ENCODE data around the gene RBM18.

RBM18 gene

GRCh38 chr9:122234022-122234748 is 30.5 kb downstream of the RBM18 start:
- Histone ChIP-seq H3K27me3 (ENCODE audit: low read length) (no peaks in the 10 kb centered on the region), H3K4me3 (ENCODE audit: insufficient read depth, low read length, poor library complexity, severe bottlenecking) (no peak overlapping the region), H4K20me1 (ENCODE audit: low read depth, low read length) (no peaks in the 10 kb centered on the region), H3F3A (ENCODE audit: insufficient read depth) (no peaks in the 10 kb centered on the region), H3K27ac (ENCODE audit: low read depth, low read length) (no peak overlapping the region), H3K9me3 (ENCODE audit: insufficient read depth, low read length) (no peaks in the 10 kb centered on the region), H3K36me3 (ENCODE audit: low read length) (no peaks in the 10 kb centered on the region), H2AFZ (ENCODE audit: low read depth, low read length, severe bottlenecking) (no peak overlapping the region), H3K9ac (ENCODE audit: low read length) (no peak overlapping the region), H3K9me2 (replicated peaks; ENCODE audit: insufficient read depth, low read length) (no peaks in the 10 kb centered on the region), H3K79me2 (ENCODE audit: insufficient read depth, low read length) (no peaks in the 10 kb centered on the region), H3K4me2 (ENCODE audit: low read depth, low read length, poor library complexity, severe bottlenecking) (no peak overlapping the region)
- TF ChIP-seq EZH2phosphoT487 (conservative IDR thresholded peaks at IDR 0.05; ENCODE audit: low read length) = no peak
- TF ChIP-seq CTCF (IDR thresholded peaks at IDR 0.05; ENCODE audit: insufficient read depth, low read length, poor library complexity, severe bottlenecking) = no peak

- H4K20me1 ChIP-seq (ENCODE audit: low read depth, low read length) = no peaks in the 10 kb centered on the region
- H3K79me2 ChIP-seq (ENCODE audit: insufficient read depth, low read length) = no peaks in the 10 kb centered on the region
- H3F3A ChIP-seq (ENCODE audit: insufficient read depth) = no peaks in the 10 kb centered on the region
- no peaks in the 10 kb centered on the region for H3K27me3 ChIP-seq (ENCODE audit: low read length)
- no peaks in the 10 kb centered on the region for H3K36me3 ChIP-seq (ENCODE audit: low read length)
- no peak overlapping the region for H3K4me3 ChIP-seq (ENCODE audit: insufficient read depth, low read length, poor library complexity, severe bottlenecking)
- no peak overlapping the region for H3K27ac ChIP-seq (ENCODE audit: low read depth, low read length)
- H2AFZ ChIP-seq (ENCODE audit: low read depth, low read length, severe bottlenecking) = no peak overlapping the region
- TF ChIP-seq CTCF (IDR thresholded peaks at IDR 0.05; ENCODE audit: insufficient read depth, low read length, poor library complexity, severe bottlenecking) (no peak), EZH2phosphoT487 (conservative IDR thresholded peaks at IDR 0.05; ENCODE audit: low read length) (no peak)
- H3K9ac ChIP-seq (ENCODE audit: low read length) = no peak overlapping the region
- H3K9me2 ChIP-seq (replicated peaks; ENCODE audit: insufficient read depth, low read length) = no peaks in the 10 kb centered on the region
- H3K9me3 ChIP-seq (ENCODE audit: insufficient read depth, low read length) = no peaks in the 10 kb centered on the region
- H3K4me2 ChIP-seq (ENCODE audit: low read depth, low read length, poor library complexity, severe bottlenecking) = no peak overlapping the region
These were observed 31.8 kb downstream of the RBM18 start for GRCh38 chr9:122232796-122233306.

DNA sequence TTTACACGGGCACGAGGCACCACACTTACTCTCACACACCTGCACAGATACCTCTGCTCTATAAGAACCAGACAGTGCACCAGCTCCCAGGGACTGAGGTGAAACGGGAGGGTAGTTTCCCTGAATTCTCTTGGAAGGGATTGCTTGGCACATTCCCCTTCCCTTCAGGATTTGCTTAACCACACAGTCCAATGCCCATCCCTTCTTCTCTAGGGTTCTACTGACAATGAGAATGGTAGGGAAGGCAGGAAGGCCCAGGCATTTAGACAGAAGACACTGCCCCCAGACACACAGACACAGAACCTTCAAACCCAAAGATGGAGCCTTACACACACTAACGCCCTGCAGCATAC is 35.2 kb downstream of the RBM18 start:
- Histone ChIP-seq H3K27me3 (ENCODE audit: low read length) (no peaks in the 10 kb centered on the region), H2AFZ (ENCODE audit: low read depth, low read length, severe bottlenecking) (no peak overlapping the region), H3F3A (ENCODE audit: insufficient read depth) (no peaks in the 10 kb centered on the region), H3K79me2 (ENCODE audit: insufficient read depth, low read length) (no peaks in the 10 kb centered on the region), H3K4me3 (ENCODE audit: insufficient read depth, low read length, poor library complexity, severe bottlenecking) (no peak overlapping the region), H3K9ac (ENCODE audit: low read length) (no peak overlapping the region), H3K36me3 (ENCODE audit: low read length) (no peaks in the 10 kb centered on the region), H3K9me3 (ENCODE audit: insufficient read depth, low read length) (no peaks in the 10 kb centered on the region), H3K4me2 (ENCODE audit: low read depth, low read length, poor library complexity, severe bottlenecking) (no peak overlapping the region), H3K9me2 (replicated peaks; ENCODE audit: insufficient read depth, low read length) (no peaks in the 10 kb centered on the region), H4K20me1 (ENCODE audit: low read depth, low read length) (no peaks in the 10 kb centered on the region), H3K27ac (ENCODE audit: low read depth, low read length) (no peak overlapping the region)
- TF ChIP-seq CTCF (IDR thresholded peaks at IDR 0.05; ENCODE audit: insufficient read depth, low read length, poor library complexity, severe bottlenecking) = no peak
- TF ChIP-seq EZH2phosphoT487 (conservative IDR thresholded peaks at IDR 0.05; ENCODE audit: low read length) = no peak

Measured in SU-DHL-6 (cell line).